Mammary epithelial cell (primary cell): Measurements from ENCODE around the gene ZC3H14.

ENCODE experiments used
- EZH2 ChIP-seq: IDR thresholded peaks from 2 replicates; pipeline ENCODE4 v1.6.1; 2012; ENCODE audit warnings: low read length, inconsistent platforms, borderline replicate concordance
- TF ChIP-seq, protein P1 (sequence below), 2 donors: IDR thresholded peaks in 1 of 2; conservative IDR thresholded peaks in 1 of 2; 2 replicates each; pipeline ENCODE4 v1.5.1; 2011 to 2012; ENCODE audit warnings: inconsistent platforms in 2 of 2, low read length in 2 of 2, mild to moderate bottlenecking in 2 of 2, control low read depth in 1 of 2, low read depth in 1 of 2; ENCODE audit not compliant: insufficient read depth in 1 of 2; ENCODE audit errors: extremely low read depth in 1 of 2

GRCh38 chr14:88599326-88599725 lies 36.5 kb downstream of the ZC3H14 start:
- TF ChIP-seq, protein P1, sequence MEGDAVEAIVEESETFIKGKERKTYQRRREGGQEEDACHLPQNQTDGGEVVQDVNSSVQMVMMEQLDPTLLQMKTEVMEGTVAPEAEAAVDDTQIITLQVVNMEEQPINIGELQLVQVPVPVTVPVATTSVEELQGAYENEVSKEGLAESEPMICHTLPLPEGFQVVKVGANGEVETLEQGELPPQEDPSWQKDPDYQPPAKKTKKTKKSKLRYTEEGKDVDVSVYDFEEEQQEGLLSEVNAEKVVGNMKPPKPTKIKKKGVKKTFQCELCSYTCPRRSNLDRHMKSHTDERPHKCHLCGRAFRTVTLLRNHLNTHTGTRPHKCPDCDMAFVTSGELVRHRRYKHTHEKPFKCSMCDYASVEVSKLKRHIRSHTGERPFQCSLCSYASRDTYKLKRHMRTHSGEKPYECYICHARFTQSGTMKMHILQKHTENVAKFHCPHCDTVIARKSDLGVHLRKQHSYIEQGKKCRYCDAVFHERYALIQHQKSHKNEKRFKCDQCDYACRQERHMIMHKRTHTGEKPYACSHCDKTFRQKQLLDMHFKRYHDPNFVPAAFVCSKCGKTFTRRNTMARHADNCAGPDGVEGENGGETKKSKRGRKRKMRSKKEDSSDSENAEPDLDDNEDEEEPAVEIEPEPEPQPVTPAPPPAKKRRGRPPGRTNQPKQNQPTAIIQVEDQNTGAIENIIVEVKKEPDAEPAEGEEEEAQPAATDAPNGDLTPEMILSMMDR (conservative IDR thresholded peaks at IDR 0.05 in 1 of 2, IDR thresholded peaks at IDR 0.05 in 1 of 2; ENCODE audit: extremely low read depth in 1 of 2, insufficient read depth in 1 of 2, low read depth in 1 of 2, low read length in 2 of 2) = no peak
- no peak for TF ChIP-seq EZH2
